Measurements from ENCODE around the gene AGPAT4. TPM values are rescaled to one million over a fixed set of nuclear protein-coding genes. Genes with fewer than 3 reads are reported as not detected.

AGPAT4 gene
- total RNA-seq, 4 donors from 2014 or later = 0.36 to 0.61 (median 0.53) TPM

GRCh38 chr6:161137839-161138542 lies 135.9 kb downstream of the AGPAT4 start:
- Histone ChIP-seq H3K27ac (no peak overlapping the region), H3K9me3 (no peaks in the 10 kb centered on the region), H3K36me3 (no peaks in the 10 kb centered on the region), H3K27me3 (no peaks in the 10 kb centered on the region), H3K4me3 (no peak overlapping the region), H3K4me1 (no peaks in the 10 kb centered on the region)
- ATAC-seq = no peak
- intact Hi-C loops (cut with DNase I; ENCODE audit: low total_unique reads) = no loop called here
- no peak for TF ChIP-seq POLR2A (IDR thresholded peaks at IDR 0.05)
- DNase-seq = no peak
- in situ Hi-C loops (cut with MboI; ENCODE audit: low sequenced_read_pairs in 4 of 4) = no loop called here

DNA sequence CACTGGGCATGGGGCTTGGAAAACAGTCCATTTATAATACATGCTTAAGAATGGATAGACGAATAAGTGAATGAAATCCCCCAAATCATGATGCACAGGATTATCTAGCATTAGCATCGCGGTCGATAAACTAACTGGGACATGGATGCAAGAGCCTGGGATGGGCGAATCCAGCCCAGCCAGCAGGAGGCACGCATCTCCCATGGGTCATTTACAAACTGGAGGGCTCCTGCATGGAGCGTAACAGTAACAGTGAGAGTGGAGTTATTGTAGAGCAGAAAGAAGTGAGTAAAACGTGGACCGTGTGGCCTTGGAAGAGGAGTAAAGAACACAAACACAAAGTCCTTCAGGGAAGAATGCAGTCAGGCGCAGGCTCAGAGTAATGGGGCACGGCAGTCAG lies 136.5 kb downstream of the AGPAT4 start:
- Histone ChIP-seq H3K27me3 (no peaks in the 10 kb centered on the region), H3K36me3 (no peaks in the 10 kb centered on the region), H3K27ac (no peak overlapping the region), H3K4me1 (no peaks in the 10 kb centered on the region), H3K4me3 (no peak overlapping the region), H3K9me3 (no peaks in the 10 kb centered on the region)
- TF ChIP-seq POLR2A (IDR thresholded peaks at IDR 0.05) = no peak
- no peak for TF ChIP-seq CTCF (IDR thresholded peaks at IDR 0.05 in 4 of 5, conservative IDR thresholded peaks at IDR 0.05 in 1 of 5)
- DNase-seq (no peak), ATAC-seq (no peak)
- in situ Hi-C loops (cut with MboI; ENCODE audit: low sequenced_read_pairs in 4 of 4) (no loop called here), intact Hi-C loops (cut with DNase I; ENCODE audit: low total_unique reads) (no loop called here)

- Histone ChIP-seq H3K4me1 (no peaks in the 10 kb centered on the region), H3K36me3 (no peaks in the 10 kb centered on the region), H3K4me3 (no peak overlapping the region), H3K9me3 (no peaks in the 10 kb centered on the region), H3K27ac (no peak overlapping the region), H3K27me3 (no peaks in the 10 kb centered on the region)
- no peak for ATAC-seq
- intact Hi-C loops (cut with DNase I; ENCODE audit: low total_unique reads) = no loop called here
- no peak for DNase-seq
- no peak for TF ChIP-seq CTCF (IDR thresholded peaks at IDR 0.05 in 4 of 5, conservative IDR thresholded peaks at IDR 0.05 in 1 of 5)
- no peak for TF ChIP-seq POLR2A (IDR thresholded peaks at IDR 0.05)
- in situ Hi-C loops (cut with MboI; ENCODE audit: low sequenced_read_pairs in 4 of 4) = no loop called here
These were observed 137.2 kb downstream of the AGPAT4 start for GRCh38 chr6:161136655-161137054.

DNA sequence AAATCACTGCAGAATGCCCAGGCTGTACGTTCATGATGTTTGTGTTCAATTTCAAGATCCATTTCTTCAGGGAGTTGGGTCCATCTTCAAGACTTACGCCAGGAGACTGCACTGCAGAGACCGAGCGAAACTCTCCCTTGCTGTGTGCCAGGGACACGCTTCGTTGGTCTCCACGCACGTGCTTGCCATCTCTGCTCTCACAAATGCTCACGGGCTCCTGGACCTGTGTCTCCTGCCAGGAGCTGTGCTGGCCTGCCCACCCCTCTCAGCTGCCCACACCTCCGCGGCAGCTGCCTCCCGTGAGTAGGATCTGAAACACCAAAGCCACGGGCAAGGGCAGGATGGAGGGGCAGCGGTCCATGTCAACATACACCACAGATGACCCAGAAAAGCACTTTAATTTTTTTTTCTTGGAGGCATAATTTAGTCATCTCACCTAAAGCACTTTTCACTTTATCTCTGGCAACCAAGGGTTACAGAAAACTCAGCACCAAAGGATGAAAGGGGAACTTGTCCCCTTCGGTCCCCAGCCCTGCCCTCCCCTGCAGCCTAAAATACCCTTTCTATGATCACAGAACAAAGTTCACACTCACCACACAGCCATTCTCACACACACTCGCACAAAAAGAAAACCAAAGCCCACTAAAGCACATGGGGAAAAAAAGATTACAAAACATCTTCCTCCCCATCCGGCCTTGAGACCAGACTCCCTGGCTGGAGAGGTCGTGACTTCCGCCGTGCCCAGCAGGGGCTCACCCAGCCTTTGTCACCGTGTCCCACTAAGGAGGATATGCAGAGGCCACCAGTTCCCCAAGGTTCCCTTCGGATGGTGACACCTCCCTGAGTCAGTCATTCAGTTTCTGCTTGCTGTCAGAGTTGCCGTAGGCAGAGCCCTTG lies 137.9 kb downstream of the AGPAT4 start:
- Histone ChIP-seq H3K27me3 (no peaks in the 10 kb centered on the region), H3K27ac (no peak overlapping the region), H3K4me3 (no peak overlapping the region), H3K4me1 (no peaks in the 10 kb centered on the region), H3K9me3 (no peaks in the 10 kb centered on the region), H3K36me3 (no peaks in the 10 kb centered on the region)
- TF ChIP-seq POLR2A (IDR thresholded peaks at IDR 0.05) (no peak), CTCF (IDR thresholded peaks at IDR 0.05 in 4 of 5, conservative IDR thresholded peaks at IDR 0.05 in 1 of 5) (no peak)
- in situ Hi-C loops (cut with MboI; ENCODE audit: low sequenced_read_pairs in 4 of 4) (no loop called here), intact Hi-C loops (cut with DNase I; ENCODE audit: low total_unique reads) (no loop called here)
- ATAC-seq (no peak), DNase-seq (no peak)

- Histone ChIP-seq H3K9me3 (no peaks in the 10 kb centered on the region), H3K4me3 (no peak overlapping the region), H3K27ac (no peak overlapping the region), H3K4me1 (no peaks in the 10 kb centered on the region), H3K27me3 (no peaks in the 10 kb centered on the region), H3K36me3 (no peaks in the 10 kb centered on the region)
- DNase-seq (no peak), ATAC-seq (no peak)
- intact Hi-C loops (cut with DNase I; ENCODE audit: low total_unique reads) (no loop called here), in situ Hi-C loops (cut with MboI; ENCODE audit: low sequenced_read_pairs in 4 of 4) (no loop called here)
- TF ChIP-seq CTCF (IDR thresholded peaks at IDR 0.05 in 4 of 5, conservative IDR thresholded peaks at IDR 0.05 in 1 of 5) = no peak
- no peak for TF ChIP-seq POLR2A (IDR thresholded peaks at IDR 0.05)
These were observed 139.1 kb downstream of the AGPAT4 start for GRCh38 chr6:161134550-161135298.
